Nephron (organoid): ENCODE data around the gene EHD4.
A peak's percentile ranks its signal among the peaks of the same experiment; 100 is the strongest.

Experiments
- H3K27ac Mint-ChIP-seq, 3 experiments: 2 replicates each; pipeline ENCODE4 v1.8.0; 2020; ENCODE audit warnings: mixed read lengths in 3 of 3, mild to moderate bottlenecking in 2 of 3, moderate library complexity in 1 of 3
- H3K27me3 Mint-ChIP-seq: 2 replicates; pipeline ENCODE4 v1.8.0; 2021; ENCODE audit warnings: low read depth, mild to moderate bottlenecking, moderate library complexity, mixed read lengths
- H3K36me3 Mint-ChIP-seq: 2 replicates; pipeline ENCODE4 v1.8.0; 2020; ENCODE audit warnings: low read depth, mixed read lengths
- H3K4me1 Mint-ChIP-seq: 2 replicates; pipeline ENCODE4 v1.8.0; 2020; ENCODE audit warnings: mixed read lengths
- H3K4me3 Mint-ChIP-seq, 3 experiments: 2 replicates each; pipeline ENCODE4 v1.8.0; 2020; ENCODE audit warnings: mild to moderate bottlenecking in 3 of 3, mixed read lengths in 3 of 3, moderate library complexity in 2 of 3
- H3K9me3 Mint-ChIP-seq: 2 replicates; pipeline ENCODE4 v1.8.0; 2020; ENCODE audit warnings: mixed read lengths
- CTCF ChIP-seq, 3 experiments: fragments of 200-600 bp; sonication (generic); IDR thresholded peaks; one replicate each; pipeline ENCODE4 v1.5.0; 2021; ENCODE audit warnings: antibody characterized with exemption in 3 of 3; ENCODE audit not compliant: unreplicated experiment in 3 of 3

The EHD4 gene

GRCh38 chr15:41939986-41940385 lies 32.4 kb downstream of the EHD4 start:
- no peaks in the 10 kb centered on the region for H3K9me3 Mint-ChIP-seq
- TF ChIP-seq CTCF (IDR thresholded peaks at IDR 0.05; ENCODE audit: unreplicated experiment in 3 of 3): no peak
- no peaks in the 10 kb centered on the region for H3K36me3 Mint-ChIP-seq
- peak overlapping the region in 1 of 3 experiments; percentile 9 for H3K4me3 Mint-ChIP-seq
- peaks cover under 1% of the 10 kb centered on the region for H3K27me3 Mint-ChIP-seq
- peaks cover 50% of the 10 kb centered on the region for H3K4me1 Mint-ChIP-seq
- peak overlapping the region; percentile 36 to 67 (median 65) for H3K27ac Mint-ChIP-seq

- no peaks in the 10 kb centered on the region for H3K36me3 Mint-ChIP-seq
- peaks cover 39% of the 10 kb centered on the region for H3K4me1 Mint-ChIP-seq
- no peak overlapping the region for H3K4me3 Mint-ChIP-seq
- TF ChIP-seq CTCF (IDR thresholded peaks at IDR 0.05; ENCODE audit: unreplicated experiment in 3 of 3): no peak
- no peaks in the 10 kb centered on the region for H3K9me3 Mint-ChIP-seq
- no peak overlapping the region for H3K27ac Mint-ChIP-seq
- peaks cover 4% of the 10 kb centered on the region for H3K27me3 Mint-ChIP-seq
Observed at GRCh38 chr15:41937568-41937923, 34.8 kb downstream of the EHD4 start.

DNA sequence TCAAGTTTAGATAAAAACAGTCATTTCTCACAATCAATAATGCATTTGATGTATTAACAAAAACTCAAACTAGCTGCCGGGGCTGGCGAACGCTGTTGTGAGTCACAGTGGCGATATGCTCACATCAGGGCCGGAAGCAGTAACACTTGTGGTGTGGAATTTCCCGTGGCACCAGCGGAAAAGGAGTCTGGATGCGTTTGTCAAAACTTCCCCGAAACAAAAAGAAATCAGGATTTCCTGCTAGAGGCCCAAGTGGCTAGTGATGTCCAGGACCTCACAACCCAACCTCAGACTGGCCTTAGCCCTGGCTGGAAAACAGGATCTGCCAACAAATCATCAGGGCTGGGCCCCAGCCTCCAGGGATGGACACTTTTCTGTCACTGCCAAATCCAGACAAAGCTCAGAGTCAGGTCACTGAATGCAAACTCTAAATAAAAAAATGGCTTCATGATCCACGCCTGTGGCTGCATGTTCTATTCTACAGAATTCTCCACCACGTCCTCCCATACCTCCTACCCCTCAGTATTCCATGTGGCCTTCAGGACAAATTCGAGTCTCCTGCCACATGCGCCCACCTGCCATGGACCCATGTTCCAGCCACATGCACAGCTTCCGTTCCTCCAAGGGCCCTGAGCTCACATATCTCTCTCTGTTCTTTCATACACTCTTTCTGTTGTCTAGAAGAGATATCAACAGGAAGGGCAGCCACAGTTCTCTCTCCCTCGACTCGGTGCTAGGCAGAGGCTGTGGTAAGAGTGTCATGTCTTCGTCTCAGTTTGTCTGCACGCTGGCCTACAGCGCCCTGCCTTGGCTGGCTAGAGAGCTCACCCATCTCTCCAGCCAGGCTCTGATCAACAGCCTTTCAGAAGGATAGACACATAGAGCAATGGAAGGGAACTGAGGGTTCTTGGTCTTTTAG lies 35.4 kb downstream of the EHD4 start:
- Mint-ChIP-seq H3K4me1 (peaks cover 40% of the 10 kb centered on the region), H3K27ac (no peak overlapping the region), H3K9me3 (no peaks in the 10 kb centered on the region), H3K4me3 (no peak overlapping the region), H3K27me3 (peaks cover 4% of the 10 kb centered on the region), H3K36me3 (no peaks in the 10 kb centered on the region)
- TF ChIP-seq CTCF (IDR thresholded peaks at IDR 0.05; ENCODE audit: unreplicated experiment in 3 of 3): no peak

DNA sequence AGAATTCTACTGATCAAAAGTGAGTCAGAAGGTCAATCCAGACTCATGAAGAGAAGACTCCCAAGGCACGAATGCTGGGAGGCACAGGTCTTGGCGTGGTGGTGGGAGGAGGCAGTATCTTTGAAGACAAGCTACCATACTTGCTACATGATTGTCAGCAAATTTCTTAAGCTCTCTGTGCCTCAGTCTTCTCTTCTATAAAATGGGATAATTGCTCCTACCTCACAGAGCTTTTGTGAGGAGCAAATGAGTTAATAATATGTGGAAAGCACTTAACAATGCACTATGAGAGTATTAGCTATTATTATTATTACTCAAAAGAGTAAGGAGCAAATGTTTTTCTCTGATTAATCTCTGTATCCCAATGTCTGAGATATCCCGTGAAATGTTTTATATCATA lies 36.2 kb downstream of the EHD4 start:
- no peaks in the 10 kb centered on the region for H3K36me3 Mint-ChIP-seq
- TF ChIP-seq CTCF (IDR thresholded peaks at IDR 0.05; ENCODE audit: unreplicated experiment in 3 of 3): no peak
- H3K4me3 Mint-ChIP-seq: no peak overlapping the region
- H3K4me1 Mint-ChIP-seq: peaks cover 41% of the 10 kb centered on the region
- no peaks in the 10 kb centered on the region for H3K9me3 Mint-ChIP-seq
- no peak overlapping the region for H3K27ac Mint-ChIP-seq
- peaks cover 4% of the 10 kb centered on the region for H3K27me3 Mint-ChIP-seq

DNA sequence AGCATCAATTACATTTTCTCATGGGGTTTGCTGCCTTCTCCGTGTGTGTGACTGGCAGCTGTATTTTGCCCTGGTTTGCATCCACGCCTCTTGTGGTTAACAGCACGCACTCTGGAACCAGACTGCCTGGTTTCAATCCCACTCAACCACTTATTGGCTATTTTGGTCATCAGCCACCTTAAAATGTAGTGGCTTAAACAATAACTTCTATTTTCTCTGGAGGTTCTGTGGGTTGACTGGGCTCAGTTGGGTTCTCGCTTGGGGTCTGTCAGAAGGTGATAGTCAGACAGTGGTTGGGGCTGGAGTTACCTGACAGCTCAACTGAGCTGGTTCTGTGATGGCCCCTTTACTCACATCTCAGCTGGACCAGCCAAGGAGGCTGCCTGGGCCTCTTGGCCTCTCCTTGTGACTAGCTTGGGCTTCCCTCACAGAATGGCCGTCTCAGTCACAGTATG lies 36.8 kb downstream of the EHD4 start:
- TF ChIP-seq CTCF (IDR thresholded peaks at IDR 0.05; ENCODE audit: unreplicated experiment in 3 of 3): no peak
- H3K4me1 Mint-ChIP-seq: peaks cover 38% of the 10 kb centered on the region

DNA sequence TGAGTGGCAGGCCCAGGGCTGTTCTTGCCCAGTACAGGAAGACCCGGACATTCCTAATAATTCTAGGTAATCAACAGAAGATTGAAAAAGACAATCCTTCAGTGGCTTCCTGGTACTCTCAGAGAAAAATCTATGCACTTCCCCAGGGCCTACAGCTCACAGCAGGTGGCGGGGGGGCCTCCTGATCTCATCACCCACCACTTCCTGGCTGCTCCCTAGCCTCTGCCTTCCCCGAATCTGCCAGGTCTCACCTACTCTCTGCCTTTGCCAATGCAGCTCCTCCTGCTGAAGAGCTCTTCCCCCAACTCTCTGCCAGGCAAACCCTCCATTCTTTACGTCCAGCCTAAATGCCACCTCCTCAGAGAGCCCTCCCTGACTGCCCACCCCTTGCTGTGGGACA lies 37.5 kb downstream of the EHD4 start:
- peak overlapping the region in 2 of 3 experiments; percentile 31 to 40 for H3K27ac Mint-ChIP-seq
- peaks cover 39% of the 10 kb centered on the region for H3K4me1 Mint-ChIP-seq
- peaks cover 4% of the 10 kb centered on the region for H3K27me3 Mint-ChIP-seq
- no peak overlapping the region for H3K4me3 Mint-ChIP-seq
- no peak for TF ChIP-seq CTCF (IDR thresholded peaks at IDR 0.05; ENCODE audit: unreplicated experiment in 3 of 3)
- no peaks in the 10 kb centered on the region for H3K36me3 Mint-ChIP-seq
- H3K9me3 Mint-ChIP-seq: no peaks in the 10 kb centered on the region

More for the DNA sequence above, 36.8 kb downstream of the EHD4 start:
- Mint-ChIP-seq H3K36me3 (no peaks in the 10 kb centered on the region), H3K4me3 (no peak overlapping the region), H3K27me3 (peaks cover 4% of the 10 kb centered on the region), H3K27ac (no peak overlapping the region), H3K9me3 (no peaks in the 10 kb centered on the region)
